ACHN (cell line): Measurements from ENCODE around the gene SETD1A.

Source experiments
- DNase-seq: peaks from one replicate; pipeline ENCODE4 v3.0.0-alpha.2; 2015
- in situ Hi-C: cut with HindIII; loops from 2 replicates; pipeline ENCODE4 v1.10.0; 2017; ENCODE audit warnings: low sequenced_read_pairs, low pct_ligation_motif_present, low pct_unique_long_range_greater_than_20kb

The SETD1A gene

DNA sequence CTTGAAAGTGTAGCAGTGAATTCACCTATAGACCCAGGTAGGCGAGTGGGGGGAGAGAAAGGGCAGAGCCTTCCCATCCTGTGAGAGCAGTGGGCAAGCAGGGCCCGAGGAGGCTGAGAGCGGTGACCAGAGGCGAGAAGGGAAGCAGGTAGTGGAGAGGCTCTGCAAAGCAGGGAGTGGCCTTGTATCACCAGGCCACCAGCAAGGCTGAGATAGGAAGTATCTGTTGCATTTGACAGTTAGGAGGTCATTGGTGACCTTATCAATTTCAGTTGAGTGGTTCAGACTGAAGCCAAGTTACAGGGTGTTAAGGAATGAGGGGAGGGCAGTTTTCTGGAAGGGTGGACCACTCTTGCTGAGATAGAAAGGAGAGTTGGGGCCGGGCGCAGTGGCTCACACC is 16.8 kb downstream of the SETD1A start:
- in situ Hi-C loops, result no loop called here
- DNase-seq, result no peak

DNA sequence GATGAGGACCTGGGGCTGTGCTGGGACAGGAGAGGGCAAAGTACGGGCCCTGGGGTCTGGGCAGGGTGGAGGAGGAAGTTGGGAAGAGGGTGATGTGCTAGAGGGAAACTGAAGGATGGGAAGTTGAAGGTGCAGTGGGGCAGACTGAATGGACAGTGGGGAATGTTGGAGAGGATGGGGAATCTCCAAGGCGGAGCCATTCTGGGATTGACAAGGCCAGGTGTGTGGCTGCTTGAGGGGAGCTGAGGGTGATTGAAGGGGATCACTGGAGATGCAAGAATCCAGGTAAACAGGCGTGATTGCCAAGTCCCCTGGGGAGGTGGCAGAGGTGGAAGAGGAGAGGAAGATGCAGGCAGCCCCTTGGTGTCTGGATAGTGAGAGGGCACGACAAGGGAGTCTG is 18.9 kb downstream of the SETD1A start:
- in situ Hi-C loops, result no loop called here

GRCh38 chr16:30977502-30977901 is 19.9 kb downstream of the SETD1A start:
- in situ Hi-C loops, result no loop called here
- peak; percentile 43 for DNase-seq

More for the DNA sequence above, 18.9 kb downstream of the SETD1A start:
- no peak for DNase-seq

- in situ Hi-C loops, result no loop called here
- no peak for DNase-seq
Measured at GRCh38 chr16:30979170-30980022, 21.8 kb downstream of the SETD1A start.

DNA sequence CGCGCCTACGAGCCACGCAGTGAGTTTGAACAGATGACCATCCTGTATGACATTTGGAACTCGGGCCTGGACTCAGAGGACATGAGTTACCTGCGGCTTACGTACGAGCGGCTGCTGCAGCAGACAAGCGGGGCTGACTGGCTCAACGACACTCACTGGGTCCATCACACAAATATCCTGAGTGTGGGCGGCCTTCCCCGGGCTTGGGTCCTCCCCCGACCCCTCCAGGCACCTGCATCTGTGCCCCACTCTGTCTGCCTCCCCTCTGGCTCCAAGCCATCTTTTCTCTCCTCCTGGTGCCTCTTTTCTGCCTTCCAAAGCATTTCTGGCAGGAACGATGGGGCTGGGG is 22.4 kb downstream of the SETD1A start:
- in situ Hi-C loops, result no loop called here
- DNase-seq, result no peak

DNA sequence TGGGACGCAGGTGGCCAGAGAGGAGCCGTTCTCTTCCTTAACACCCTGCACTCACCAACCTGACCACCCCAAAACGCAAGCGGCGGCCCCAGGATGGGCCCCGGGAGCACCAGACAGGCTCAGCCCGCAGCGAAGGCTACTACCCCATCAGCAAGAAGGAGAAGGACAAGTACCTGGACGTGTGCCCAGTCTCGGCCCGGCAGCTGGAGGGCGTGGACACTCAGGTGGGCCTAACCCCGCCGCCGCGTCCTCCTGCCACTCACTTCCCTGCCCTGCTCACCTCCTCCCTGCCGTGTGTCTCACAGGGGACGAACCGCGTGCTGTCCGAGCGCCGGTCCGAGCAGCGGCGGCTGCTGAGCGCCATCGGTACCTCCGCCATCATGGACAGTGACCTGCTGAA is 22.9 kb downstream of the SETD1A start:
- in situ Hi-C loops, result no loop called here
- DNase-seq, result no peak

DNA sequence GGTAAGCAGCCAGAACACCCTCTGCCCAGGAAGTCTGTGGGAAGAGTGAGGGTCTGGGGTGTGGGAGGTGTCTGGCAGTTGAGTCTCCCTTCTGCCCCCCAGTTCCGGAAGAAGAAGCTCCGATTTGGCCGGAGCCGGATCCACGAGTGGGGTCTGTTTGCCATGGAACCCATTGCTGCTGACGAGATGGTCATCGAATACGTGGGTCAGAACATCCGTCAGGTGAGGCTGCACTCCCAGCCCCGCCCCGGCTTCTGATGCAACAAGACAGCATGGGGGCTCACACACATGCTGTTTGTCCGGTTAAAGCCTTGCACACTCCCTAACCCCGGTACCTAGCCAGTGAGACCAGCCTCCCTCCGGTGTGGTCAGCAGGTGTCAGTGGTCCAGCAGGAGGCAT is 23.4 kb downstream of the SETD1A start:
- DNase-seq, result no peak
- in situ Hi-C loops, result no loop called here

- DNase-seq, result no peak
- in situ Hi-C loops, result no loop called here
Measured at GRCh38 chr16:30982548-30983288, 25.2 kb downstream of the SETD1A start.

- in situ Hi-C loops, result no loop called here
- no peak for DNase-seq
Measured at GRCh38 chr16:30983289-30983889, 25.8 kb downstream of the SETD1A start.

- DNase-seq, result no peak
- in situ Hi-C loops, result no loop called here
Measured at GRCh38 chr16:30983898-30984610, 26.5 kb downstream of the SETD1A start.

DNA sequence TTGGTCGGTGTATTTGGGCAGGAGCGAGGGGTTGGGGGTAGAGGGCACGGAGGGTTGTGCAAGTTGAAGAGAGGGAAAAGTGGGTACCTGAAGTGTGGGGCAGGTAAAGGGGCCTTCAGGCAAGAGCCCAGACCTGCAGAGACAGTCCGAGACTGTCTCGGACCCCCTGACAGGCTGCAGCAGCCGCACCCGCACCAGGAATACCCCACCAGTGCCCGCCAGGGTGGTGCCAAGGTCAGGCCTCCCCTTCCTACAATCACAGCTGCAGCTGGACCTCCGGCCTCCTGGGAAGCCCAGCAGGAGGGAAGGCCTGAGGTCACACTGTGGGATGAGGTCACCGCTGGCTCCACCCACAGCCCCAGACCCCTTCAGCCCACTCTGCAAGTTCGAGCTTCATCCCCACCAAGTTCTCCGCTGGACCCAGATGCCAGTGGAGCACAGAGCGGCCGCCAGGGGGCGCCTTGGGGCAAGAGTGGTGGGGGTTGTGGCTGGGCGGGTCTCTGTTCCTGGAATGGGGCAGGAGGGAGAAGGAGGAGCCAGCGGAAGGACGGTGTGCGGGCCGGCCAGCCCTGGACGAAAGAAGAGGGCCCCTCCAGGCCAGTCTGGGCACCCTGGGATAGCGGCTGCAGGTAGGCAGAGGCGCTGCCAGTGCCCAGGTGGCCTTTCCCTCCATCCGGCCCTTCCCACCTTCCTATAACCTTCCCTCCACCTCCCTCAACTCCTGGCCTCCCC is 27.3 kb downstream of the SETD1A start, which contains the start of gene HSD3B7:
HSD3B7 (plus strand) TSS at position 539 of the 732 bp plus-strand sequence. CDS start 452 bp downstream, outside the sequence.
- in situ Hi-C loops, result no loop called here
- DNase-seq, result peak; percentile 89

- in situ Hi-C loops, result no loop called here
- peak; percentile 79 for DNase-seq
Measured at GRCh38 chr16:30985401-30986128, 28.0 kb downstream of the SETD1A start.

- in situ Hi-C loops, result no loop called here
- DNase-seq, result no peak
Measured at GRCh38 chr16:30986129-30986991, 28.8 kb downstream of the SETD1A start.

DNA sequence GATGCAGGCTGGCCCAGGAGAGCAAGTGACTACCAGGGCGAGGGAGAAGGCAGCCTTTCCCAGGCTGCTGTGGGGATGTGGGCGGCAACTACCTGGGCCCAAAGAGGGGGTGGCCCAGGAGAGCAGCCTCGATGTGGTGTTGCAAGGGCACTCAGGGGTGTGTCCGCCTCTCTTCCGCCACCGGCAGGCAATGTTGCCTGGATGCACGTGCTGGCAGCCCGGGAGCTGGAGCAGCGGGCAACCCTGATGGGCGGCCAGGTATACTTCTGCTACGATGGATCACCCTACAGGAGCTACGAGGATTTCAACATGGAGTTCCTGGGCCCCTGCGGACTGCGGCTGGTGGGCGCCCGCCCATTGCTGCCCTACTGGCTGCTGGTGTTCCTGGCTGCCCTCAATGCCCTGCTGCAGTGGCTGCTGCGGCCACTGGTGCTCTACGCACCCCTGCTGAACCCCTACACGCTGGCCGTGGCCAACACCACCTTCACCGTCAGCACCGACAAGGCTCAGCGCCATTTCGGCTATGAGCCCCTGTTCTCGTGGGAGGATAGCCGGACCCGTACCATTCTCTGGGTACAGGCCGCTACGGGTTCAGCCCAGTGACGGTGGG is 30.1 kb downstream of the SETD1A start:
- in situ Hi-C loops, result no loop called here
- DNase-seq, result no peak

DNA sequence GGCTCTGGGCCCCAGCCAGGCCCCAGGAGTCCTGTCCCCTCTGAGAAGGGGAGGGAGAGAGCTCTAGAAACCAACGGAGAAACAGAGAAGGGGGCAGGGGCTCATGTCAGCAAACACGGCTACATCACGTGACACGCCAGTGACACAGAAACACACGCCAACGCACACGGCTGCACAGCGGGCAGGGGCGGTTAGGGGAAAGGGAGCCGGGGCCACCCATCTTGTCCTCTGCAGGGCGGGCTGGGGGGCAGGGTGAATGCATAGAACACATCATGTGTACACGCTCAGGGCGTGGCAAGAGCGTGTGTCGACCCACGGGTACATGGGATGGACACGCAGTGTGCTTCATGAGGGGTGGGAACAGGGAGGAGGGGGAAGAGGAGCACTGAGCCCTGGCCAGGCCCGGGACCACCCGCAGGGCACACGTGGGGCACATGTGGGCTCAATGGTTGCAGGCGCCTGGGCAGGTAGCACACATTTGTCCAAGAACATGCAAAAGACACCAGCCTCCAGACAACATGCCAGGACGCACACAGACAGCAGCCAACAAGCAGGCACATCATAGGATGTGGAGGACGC is 32.0 kb downstream of the SETD1A start:
- in situ Hi-C loops, result no loop called here
- no peak for DNase-seq

- no peak for DNase-seq
- in situ Hi-C loops, result no loop called here
Measured at GRCh38 chr16:30990105-30990504, 32.6 kb downstream of the SETD1A start.
